GM12878 (cell line): Measurements from ENCODE around the gene BET1. TPM values are rescaled to one million over a fixed set of nuclear protein-coding genes. Genes with fewer than 3 reads are reported as not detected.

Experiments
- ATAC-seq: fragments of 200-7000 bp; cut with Tn5 transposase; 3 replicates; pipeline ENCODE4 v1.9.1; 2020; ENCODE audit warnings: mild to moderate bottlenecking, moderate library complexity
- BruUV-seq: library from RNA; stranded (reverse); fragments of 400-500 nt; replicated peaks from 2 replicates; lab custom pipeline; 2021; lab: Mats Ljungman, UMichigan
- CTCF ChIA-PET: fragments of 300-600 bp; sonication (Branson Sonifier 250); formaldehyde crosslinking; extraction: SDS; loops from one replicate; lab custom pipeline; 2021; ENCODE audit warnings: inconsistent platforms; lab: Yijun Ruan, JAX
- POLR2A ChIA-PET: fragments of 350-600 bp; formaldehyde crosslinking; extraction: SDS; loops from one replicate; lab custom pipeline; 2021; ENCODE audit warnings: inconsistent platforms; lab: Charles Lee
- RAD21 ChIA-PET: fragments of 300-600 bp; sonication (Branson Sonifier 250); formaldehyde crosslinking; loops from one replicate; lab custom pipeline; 2023; ENCODE audit warnings: antibody characterized with exemption; ENCODE audit not compliant: unreplicated experiment; lab: Charles Lee
- SMC1A ChIA-PET: fragments of 300-600 bp; sonication (Branson Sonifier 250); formaldehyde crosslinking; loops from one replicate; lab custom pipeline; 2023; ENCODE audit not compliant: unreplicated experiment, uncharacterized antibody; lab: Charles Lee
- DNase-seq: peaks from one replicate; pipeline ENCODE4 v3.0.0-alpha.2; 2011; ENCODE audit warnings: low read depth, low spot score
- FAIRE-seq: peaks from 3 replicates; lab custom pipeline; 2011; peaks lifted over from hg19 to GRCh38; lab: Jason Lieb, UNC
- H2AFZ ChIP-seq: 2 replicates; pipeline ENCODE4 v1.6.0; 2011; ENCODE audit warnings: low read depth, low read length, control low read depth; ENCODE audit not compliant: control insufficient read depth
- H3K27ac ChIP-seq: 2 replicates; pipeline ENCODE4 v1.5.1; 2011; ENCODE audit warnings: control low read depth; ENCODE audit not compliant: control insufficient read depth, insufficient read depth
- H3K27me3 ChIP-seq, 2 experiments: replicated peaks in 1 of 2; 2 replicates each; pipeline versions ENCODE4 v1.6.0 to v1.6.1; 2011; ENCODE audit warnings: low read length in 1 of 2; ENCODE audit not compliant: control insufficient read depth in 2 of 2, insufficient read depth in 2 of 2
- H3K36me3 ChIP-seq, 2 experiments: 2 replicates each; pipeline ENCODE4 v1.5.1; 2011; ENCODE audit warnings: low read length in 1 of 2; ENCODE audit not compliant: control insufficient read depth in 2 of 2, insufficient read depth in 2 of 2
- H3K4me1 ChIP-seq: 2 replicates; pipeline ENCODE4 v1.6.1; 2011; ENCODE audit warnings: mild to moderate bottlenecking, low read length, moderate library complexity, mixed read lengths; ENCODE audit not compliant: control insufficient read depth, insufficient read depth
- H3K4me2 ChIP-seq: 2 replicates; pipeline ENCODE4 v1.6.0; 2011; ENCODE audit warnings: control low read depth; ENCODE audit not compliant: control insufficient read depth, insufficient read depth
- H3K4me3 ChIP-seq: fragments of 200-600 bp; sonication (generic); 2 replicates; pipeline ENCODE4 v1.5.1; 2016
- H3K79me2 ChIP-seq: 2 replicates; pipeline ENCODE4 v1.6.0; 2011; ENCODE audit warnings: low read length; ENCODE audit not compliant: control insufficient read depth, insufficient read depth
- H3K9ac ChIP-seq: 2 replicates; pipeline ENCODE4 v1.8.0; 2011; ENCODE audit warnings: low read length, control low read depth, mixed read lengths; ENCODE audit not compliant: control insufficient read depth, insufficient read depth
- H3K9me3 ChIP-seq: replicated peaks from 3 replicates; pipeline ENCODE4 v1.5.1; 2011; ENCODE audit warnings: mild to moderate bottlenecking, low read length; ENCODE audit not compliant: control insufficient read depth, insufficient read depth
- H4K20me1 ChIP-seq: 2 replicates; pipeline ENCODE4 v1.6.0; 2011; ENCODE audit not compliant: control insufficient read depth, insufficient read depth
- ATF2 ChIP-seq: IDR thresholded peaks from 2 replicates; pipeline ENCODE4 v1.6.1; 2012; ENCODE audit warnings: low read length, inconsistent platforms
- BACH1 ChIP-seq: fragments of 450-650 bp; IDR thresholded peaks from 2 replicates; pipeline ENCODE4 v1.6.1; 2017; ENCODE audit warnings: mild to moderate bottlenecking, borderline replicate concordance
- CBX5 ChIP-seq: sonication (generic); IDR thresholded peaks from 2 replicates; pipeline ENCODE4 v1.6.1; 2016; ENCODE audit warnings: low read depth, moderate library complexity, mild to moderate bottlenecking, inconsistent platforms
- ESRRA ChIP-seq: IDR thresholded peaks from 2 replicates; pipeline ENCODE4 v1.6.1; 2012; ENCODE audit warnings: mild to moderate bottlenecking, low read length, improper control_type of control experiment
- GATAD2B ChIP-seq: fragments of 450-650 bp; conservative IDR thresholded peaks from 2 replicates; pipeline ENCODE4 v1.6.1; 2017; ENCODE audit warnings: low read depth, mild to moderate bottlenecking, moderate library complexity
- IKZF2 ChIP-seq, 2 experiments: fragments of 450-650 bp; IDR thresholded peaks; 2 replicates each; pipeline ENCODE4 v1.6.1; 2017; ENCODE audit warnings: mild to moderate bottlenecking in 2 of 2, moderate library complexity in 2 of 2
- IRF3 ChIP-seq: fragments of 450-650 bp; IDR thresholded peaks from 2 replicates; pipeline ENCODE4 v1.6.1; 2014; ENCODE audit warnings: mild to moderate bottlenecking
- IRF4 ChIP-seq: IDR thresholded peaks from 2 replicates; pipeline ENCODE4 v1.6.1; 2011; ENCODE audit warnings: low read depth, low read length
- NBN ChIP-seq: fragments of 450-650 bp; IDR thresholded peaks from 2 replicates; pipeline ENCODE4 v1.6.1; 2016
- PBX3 ChIP-seq: IDR thresholded peaks from 2 replicates; pipeline ENCODE4 v1.6.1; 2011; ENCODE audit warnings: mild to moderate bottlenecking, low read depth, low read length, moderate library complexity; ENCODE audit not compliant: insufficient replicate concordance
- RAD21 ChIP-seq: IDR thresholded peaks from 2 replicates; pipeline ENCODE4 v1.6.1; 2011; ENCODE audit warnings: mild to moderate bottlenecking, low read depth, low read length, moderate library complexity; ENCODE audit not compliant: insufficient read depth
- SMARCA5 ChIP-seq: fragments of 450-650 bp; IDR thresholded peaks from 2 replicates; pipeline ENCODE4 v1.6.1; 2017; ENCODE audit warnings: mild to moderate bottlenecking
- WGBS: methylation state at CpG from one replicate; pipeline ENCODE4 v1.1.6; 2016; ENCODE audit warnings: low lambda C conversion rate; ENCODE audit not compliant: insufficient replicate concordance, insufficient coverage; ENCODE audit errors: missing lambda C conversion rate; 5-methylcytosine and 5-hydroxymethylcytosine counted together
- in situ Hi-C: fragments of 300-500 bp; cut with MboI; formaldehyde crosslinking; loops from 9 replicates; pipeline ENCODE4 v1.14.3; 2018; ENCODE audit warnings: mixed read lengths
- intact Hi-C: fragments of 100-400 bp; cut with micrococcal nuclease; formaldehyde crosslinking; loops from one replicate; pipeline ENCODE4 v1.14.2; 2022; ENCODE audit not compliant: unreplicated experiment
- polyA plus RNA-seq, 11 experiments: library from polyadenylated mRNA; depleted of rRNA in 4 of 11; unstranded in 6 of 11; stranded (reverse) in 5 of 11; fragments of >200 nt; fragmentation: Nextera tagmentation in 4 of 11; fragmentation: Illumina TruSeq in 1 of 11; extraction: Ambion mirVana in 4 of 11; extraction: Trizol in 1 of 11; gene quantifications; 1 replicate in 1 of 11; 2 replicates in 10 of 11; pipeline versions ENCODE4 v1.2.1 to v1.2.3, GENCODE V29; 2011 to 2016; ENCODE audit warnings: inconsistent platforms in 2 of 11, missing spikeins in 2 of 11, low read depth in 1 of 11
- total RNA-seq, 4 experiments: library from RNA; depleted of rRNA in 3 of 4; stranded (reverse); fragments of >200 nt in 3 of 4; fragmentation: Illumina TruSeq in 1 of 4; extraction: Trizol in 1 of 4; gene quantifications; 2 replicates each; pipeline versions ENCODE4 v1.2.1 to v1.2.3, GENCODE V29; 2013 to 2021
- TF ChIP-seq, protein P1 (sequence below): IDR thresholded peaks from 2 replicates; pipeline ENCODE4 v1.6.1; 2012; ENCODE audit warnings: improper control_type of control experiment, low read depth, low read length; ENCODE audit not compliant: insufficient replicate concordance

Gene BET1
- total and polyA plus RNA-seq, 10 of the 15 experiments (the other 5 are each of a cell fraction or from before 2014, with no cell fraction given), result 12.5 to 99.5 (median 28.4) TPM

- peak; percentile 65 to 66; a peak in 2 of 4 replicates for TF ChIP-seq IKZF2 (IDR thresholded peaks at IDR 0.05)
Measured at GRCh38 chr7:94008537-94008936, 4.4 kb upstream of the BET1 start (continued).

GRCh38 chr7:94005753-94006152, 1.6 kb upstream of the BET1 start:
- Histone ChIP-seq H3K4me1 (peaks cover 5% of the 10 kb centered on the region; the same call in 1 of the 2 replicates), H4K20me1 (no peaks in the 10 kb centered on the region), H2AFZ (no peak overlapping the region), H3K9me3 (no peaks in the 10 kb centered on the region; the same call in 2 of the 3 replicates), H3K27ac (no peak overlapping the region), H3K4me3 (no peak overlapping the region), H3K4me2 (no peak overlapping the region), H3K9ac (no peak overlapping the region), H3K27me3 (no peaks in the 10 kb centered on the region; a peak in 1 of 4 replicates), H3K79me2 (peaks cover 27% of the 10 kb centered on the region), H3K36me3 (no peaks in the 10 kb centered on the region)
- in situ Hi-C loops (no loop called here), intact Hi-C loops (no loop called here)
- CTCF ChIA-PET, result interaction anchor here (0.7 kb wide), 2 partner anchors 8 to 102 kb away, joined by 3 read pairs; no protein-coding TSS in a partner anchor
- no peak for FAIRE-seq
- no peak for ATAC-seq
- POLR2A ChIA-PET, result interaction anchor here (0.9 kb wide), 1 partner anchor 41 kb away, joined by 3 read pairs; no protein-coding TSS in a partner anchor
- DNase-seq, result no peak
- SMC1A ChIA-PET, result no interaction called here
- no TSS peak for BruUV-seq
- RAD21 ChIA-PET, result interaction anchor here (2.1 to 2.2 kb wide), 2 partner anchors 10 to 81 kb away, joined by 7 read pairs; no protein-coding TSS in a partner anchor
- 59% methylated on average over 3 of the region's 3 CpGs for WGBS
- TF ChIP-seq SMARCA5, result no peak
- TF ChIP-seq ATF2, result no peak
- TF ChIP-seq PBX3, result no peak
- TF ChIP-seq, protein P1, sequence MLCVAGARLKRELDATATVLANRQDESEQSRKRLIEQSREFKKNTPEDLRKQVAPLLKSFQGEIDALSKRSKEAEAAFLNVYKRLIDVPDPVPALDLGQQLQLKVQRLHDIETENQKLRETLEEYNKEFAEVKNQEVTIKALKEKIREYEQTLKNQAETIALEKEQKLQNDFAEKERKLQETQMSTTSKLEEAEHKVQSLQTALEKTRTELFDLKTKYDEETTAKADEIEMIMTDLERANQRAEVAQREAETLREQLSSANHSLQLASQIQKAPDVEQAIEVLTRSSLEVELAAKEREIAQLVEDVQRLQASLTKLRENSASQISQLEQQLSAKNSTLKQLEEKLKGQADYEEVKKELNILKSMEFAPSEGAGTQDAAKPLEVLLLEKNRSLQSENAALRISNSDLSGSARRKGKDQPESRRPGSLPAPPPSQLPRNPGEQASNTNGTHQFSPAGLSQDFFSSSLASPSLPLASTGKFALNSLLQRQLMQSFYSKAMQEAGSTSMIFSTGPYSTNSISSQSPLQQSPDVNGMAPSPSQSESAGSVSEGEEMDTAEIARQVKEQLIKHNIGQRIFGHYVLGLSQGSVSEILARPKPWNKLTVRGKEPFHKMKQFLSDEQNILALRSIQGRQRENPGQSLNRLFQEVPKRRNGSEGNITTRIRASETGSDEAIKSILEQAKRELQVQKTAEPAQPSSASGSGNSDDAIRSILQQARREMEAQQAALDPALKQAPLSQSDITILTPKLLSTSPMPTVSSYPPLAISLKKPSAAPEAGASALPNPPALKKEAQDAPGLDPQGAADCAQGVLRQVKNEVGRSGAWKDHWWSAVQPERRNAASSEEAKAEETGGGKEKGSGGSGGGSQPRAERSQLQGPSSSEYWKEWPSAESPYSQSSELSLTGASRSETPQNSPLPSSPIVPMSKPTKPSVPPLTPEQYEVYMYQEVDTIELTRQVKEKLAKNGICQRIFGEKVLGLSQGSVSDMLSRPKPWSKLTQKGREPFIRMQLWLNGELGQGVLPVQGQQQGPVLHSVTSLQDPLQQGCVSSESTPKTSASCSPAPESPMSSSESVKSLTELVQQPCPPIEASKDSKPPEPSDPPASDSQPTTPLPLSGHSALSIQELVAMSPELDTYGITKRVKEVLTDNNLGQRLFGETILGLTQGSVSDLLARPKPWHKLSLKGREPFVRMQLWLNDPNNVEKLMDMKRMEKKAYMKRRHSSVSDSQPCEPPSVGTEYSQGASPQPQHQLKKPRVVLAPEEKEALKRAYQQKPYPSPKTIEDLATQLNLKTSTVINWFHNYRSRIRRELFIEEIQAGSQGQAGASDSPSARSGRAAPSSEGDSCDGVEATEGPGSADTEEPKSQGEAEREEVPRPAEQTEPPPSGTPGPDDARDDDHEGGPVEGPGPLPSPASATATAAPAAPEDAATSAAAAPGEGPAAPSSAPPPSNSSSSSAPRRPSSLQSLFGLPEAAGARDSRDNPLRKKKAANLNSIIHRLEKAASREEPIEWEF, result no peak
- no peak for TF ChIP-seq NBN
- no peak for TF ChIP-seq IRF3
- no peak for TF ChIP-seq GATAD2B
- no peak for TF ChIP-seq RAD21
- no peak for TF ChIP-seq CBX5
- no peak for TF ChIP-seq IRF4
- no peak for TF ChIP-seq ESRRA
- TF ChIP-seq BACH1, result no peak
